GM18870 (cell line): Measurements from ENCODE around the gene CPAMD8.

Source experiments
- ATAC-seq: cut with Tn5 transposase; IDR thresholded peaks from one replicate; pipeline ENCODE4 v1.9.1; 2021; ENCODE audit warnings: moderate library complexity; ENCODE audit not compliant: unreplicated experiment

CPAMD8 gene

DNA sequence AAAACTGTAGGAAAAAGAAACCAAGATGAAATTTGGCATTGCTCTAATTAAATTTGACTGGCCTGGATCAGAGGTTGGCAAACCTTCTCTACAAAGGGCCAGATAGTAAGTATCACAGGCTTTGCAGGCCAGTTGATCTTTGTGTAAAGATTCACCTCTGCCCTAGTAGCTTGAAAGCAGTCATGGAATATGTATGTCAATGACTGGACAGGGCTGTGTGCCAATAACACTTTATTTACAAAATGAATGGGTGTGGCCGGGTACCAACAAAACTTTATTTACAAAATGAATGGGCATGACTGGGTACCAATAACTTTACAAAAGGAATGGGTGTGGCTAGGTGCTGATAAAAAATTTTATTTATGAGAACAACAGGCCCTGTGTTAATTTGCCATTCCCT is 177.4 kb downstream of the CPAMD8 start:
- no peak for ATAC-seq

DNA sequence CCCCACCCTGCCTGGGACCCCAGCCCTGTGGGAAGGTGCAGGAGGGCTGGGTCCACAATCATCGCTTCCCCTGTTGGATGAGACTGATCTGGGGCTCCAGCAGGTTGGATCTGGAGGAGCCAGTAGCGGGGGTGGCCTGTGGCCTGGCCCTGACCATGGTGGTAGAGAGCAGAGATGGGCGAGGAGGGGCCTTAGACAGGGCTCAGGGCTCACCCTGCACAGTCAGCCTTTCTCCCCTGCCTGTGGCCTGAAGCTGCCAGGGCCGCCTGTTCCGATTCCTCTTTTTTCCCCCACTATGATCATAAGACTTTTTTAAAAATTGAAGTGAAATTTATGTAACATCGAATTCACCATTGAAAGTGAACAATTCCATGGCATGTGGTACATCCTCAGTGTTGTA is 179.2 kb downstream of the CPAMD8 start:
- no peak for ATAC-seq

DNA sequence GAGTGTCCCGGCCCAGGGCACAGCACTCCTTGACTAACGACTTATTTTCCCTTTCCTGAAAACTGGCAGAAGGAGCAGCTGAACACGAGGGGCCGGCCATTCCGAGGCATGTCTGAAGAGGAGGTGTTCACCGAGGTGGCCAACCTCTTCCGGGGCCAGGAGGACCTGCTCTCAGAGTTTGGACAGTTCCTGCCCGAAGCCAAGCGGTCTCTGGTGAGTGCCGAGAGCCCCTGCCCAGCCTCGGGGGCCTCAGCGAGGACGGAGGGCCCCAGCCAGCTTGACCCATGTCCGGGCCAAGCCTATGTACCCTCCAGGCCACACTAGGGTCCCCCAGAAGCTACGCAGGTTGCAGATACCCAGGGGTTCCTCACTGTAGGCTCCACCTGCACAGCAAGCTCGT is 179.7 kb downstream of the CPAMD8 start:
- no peak for ATAC-seq
